ENCODE measurements around the gene SLC25A21.

The SLC25A21 gene

DNA sequence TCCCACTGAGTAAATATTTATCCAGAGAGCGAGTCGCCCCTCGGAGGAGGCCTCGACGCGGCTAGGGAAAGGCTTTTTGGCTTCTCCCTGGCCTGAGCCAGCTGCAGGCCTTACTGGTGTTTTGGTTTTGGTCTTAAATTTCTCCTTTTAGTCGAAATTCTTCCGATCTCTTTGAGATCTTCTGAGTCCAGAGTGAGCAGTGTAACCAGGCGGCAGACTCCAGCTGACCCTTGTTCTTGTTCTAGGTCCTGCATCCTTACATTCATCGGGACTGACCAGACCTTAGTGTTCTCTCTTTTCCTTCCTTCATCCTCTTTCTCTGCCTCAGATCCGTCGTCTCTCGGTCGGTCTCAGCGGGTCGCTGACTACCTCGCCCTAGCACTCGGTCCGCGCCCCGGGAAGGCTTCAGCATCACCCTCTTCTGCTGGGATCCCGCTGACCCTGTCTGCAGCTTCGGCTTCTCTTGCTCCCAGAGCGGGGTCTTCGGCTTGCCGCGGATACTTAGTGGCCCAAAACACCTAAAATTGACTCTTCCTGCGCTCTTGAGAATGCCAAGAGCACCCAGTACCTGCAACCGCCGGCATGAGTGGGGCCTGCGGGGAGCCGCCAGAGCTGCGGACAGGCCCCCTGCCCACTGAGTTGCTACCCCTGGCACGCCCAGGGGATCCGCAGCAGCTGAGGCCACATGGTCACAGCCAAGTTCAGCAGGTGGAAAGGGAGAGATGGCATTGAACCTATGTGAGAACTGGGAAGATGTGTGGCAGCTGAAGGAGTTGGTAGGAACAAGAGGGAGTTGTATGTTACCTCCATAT, 513.2 kb downstream of the SLC25A21 start:
- DNase-seq, result no peak

DNA sequence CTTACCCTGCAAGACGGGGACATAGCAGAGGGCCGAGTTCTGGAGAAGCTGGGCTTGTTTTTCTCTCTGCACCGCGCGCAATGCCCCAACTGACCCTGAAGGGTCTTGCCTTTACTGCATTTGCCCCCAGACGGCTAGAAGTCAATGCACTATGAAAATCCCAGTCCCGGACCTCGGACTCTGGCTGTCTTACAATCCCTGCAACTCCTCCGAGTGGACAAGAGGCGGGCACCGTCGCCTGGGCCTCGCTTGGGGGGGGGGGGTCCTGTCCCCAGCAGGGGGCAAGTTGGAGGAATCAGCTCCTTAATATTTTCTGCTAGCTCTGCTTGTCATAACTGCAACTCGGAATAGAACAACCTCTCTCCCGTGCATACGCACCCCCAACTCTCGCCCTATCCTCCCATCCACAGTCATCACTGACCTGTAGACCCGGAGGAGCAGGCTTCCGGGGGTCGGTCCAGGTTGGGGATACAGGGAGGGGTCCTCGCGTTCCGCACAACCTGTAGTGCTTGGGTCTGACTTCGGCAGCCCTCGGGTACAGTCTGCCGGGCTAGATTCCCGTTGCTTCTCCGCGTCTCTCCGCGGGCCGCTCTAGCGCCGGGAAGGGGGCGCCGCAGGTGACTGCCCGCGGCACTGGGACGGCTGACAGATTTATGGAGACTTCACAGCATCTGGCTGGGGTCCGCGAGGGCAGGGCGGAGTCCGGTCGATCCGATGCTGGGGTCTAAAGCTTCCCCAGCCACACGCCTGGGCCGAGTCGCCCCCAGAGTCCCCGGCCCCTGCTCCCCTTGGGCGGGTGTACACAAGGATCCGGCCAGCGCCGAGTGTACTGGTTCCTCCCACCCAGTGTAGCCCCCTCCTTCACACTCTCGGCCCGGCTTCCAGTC, 514.0 kb downstream of the SLC25A21 start:
- DNase-seq, result no peak

DNA sequence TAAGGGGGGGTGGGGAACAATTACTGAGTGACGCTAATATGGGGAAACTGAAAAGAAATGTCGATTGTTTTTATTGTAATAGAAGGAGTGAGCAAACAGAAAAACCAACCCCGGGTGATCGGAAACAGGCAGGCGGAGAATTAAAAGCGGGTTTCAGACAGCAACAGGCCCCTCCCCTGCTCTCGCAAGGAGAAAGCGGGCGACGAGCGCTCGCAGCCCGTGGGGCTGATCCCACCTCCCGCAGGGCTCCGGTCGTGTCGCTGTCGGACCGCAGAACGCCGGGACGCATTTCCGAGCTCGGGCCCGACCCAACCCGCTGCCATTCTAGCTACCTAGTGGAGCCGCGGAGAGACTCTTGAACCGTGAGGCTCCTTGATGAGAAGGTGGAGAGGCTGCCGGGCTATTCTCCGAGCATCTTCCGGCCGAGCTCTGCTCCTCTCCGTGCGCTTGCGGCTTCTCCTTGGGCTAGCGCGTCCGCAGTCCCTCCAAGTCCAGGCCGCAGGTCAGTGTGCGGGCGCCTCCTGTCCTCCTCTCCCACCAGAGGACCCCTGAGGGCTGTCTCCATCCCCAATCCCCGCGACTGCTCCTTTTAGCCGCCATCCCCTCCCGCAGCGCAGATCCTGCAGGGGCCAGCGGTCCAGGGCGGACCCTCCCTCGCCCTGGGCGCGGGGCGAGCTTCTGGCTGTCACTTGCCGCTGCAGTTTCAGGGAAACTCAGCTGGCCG, 514.8 kb downstream of the SLC25A21 start:
- DNase-seq, result no peak

DNA sequence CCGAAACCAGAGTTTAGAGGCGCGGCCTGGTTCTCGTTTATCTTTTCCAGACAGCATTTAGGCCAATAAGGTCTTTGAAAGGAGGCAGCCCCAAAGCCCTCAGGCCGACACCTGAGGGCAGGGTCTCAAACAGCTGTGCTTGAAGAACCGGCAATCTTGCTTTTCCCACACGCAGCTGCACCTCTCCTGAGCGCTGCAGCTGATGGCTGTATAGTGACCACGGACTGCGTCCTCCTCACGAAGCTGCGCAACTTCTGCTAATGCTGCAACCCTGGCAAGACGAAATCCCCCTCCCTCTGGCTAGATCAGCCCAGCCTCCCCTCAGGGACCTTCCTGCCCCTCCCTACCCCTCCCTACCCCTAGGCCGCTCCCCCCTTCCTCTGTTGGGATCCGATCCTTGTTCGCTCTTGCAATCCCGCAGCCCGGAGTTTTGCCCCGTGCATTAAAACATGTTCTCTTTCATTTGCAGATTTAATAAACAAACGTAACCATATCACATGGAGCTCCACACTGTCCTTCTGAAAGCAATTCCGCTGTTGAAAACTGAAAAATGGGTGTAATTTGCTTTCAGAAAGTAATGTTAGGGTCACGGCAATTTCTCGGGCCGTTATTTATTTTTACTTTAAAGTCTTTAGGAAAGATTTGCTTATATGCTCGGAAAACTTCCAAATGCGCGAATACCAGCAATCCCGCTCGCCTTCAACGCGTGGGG, 515.6 kb downstream of the SLC25A21 start:
- no peak for DNase-seq

DNA sequence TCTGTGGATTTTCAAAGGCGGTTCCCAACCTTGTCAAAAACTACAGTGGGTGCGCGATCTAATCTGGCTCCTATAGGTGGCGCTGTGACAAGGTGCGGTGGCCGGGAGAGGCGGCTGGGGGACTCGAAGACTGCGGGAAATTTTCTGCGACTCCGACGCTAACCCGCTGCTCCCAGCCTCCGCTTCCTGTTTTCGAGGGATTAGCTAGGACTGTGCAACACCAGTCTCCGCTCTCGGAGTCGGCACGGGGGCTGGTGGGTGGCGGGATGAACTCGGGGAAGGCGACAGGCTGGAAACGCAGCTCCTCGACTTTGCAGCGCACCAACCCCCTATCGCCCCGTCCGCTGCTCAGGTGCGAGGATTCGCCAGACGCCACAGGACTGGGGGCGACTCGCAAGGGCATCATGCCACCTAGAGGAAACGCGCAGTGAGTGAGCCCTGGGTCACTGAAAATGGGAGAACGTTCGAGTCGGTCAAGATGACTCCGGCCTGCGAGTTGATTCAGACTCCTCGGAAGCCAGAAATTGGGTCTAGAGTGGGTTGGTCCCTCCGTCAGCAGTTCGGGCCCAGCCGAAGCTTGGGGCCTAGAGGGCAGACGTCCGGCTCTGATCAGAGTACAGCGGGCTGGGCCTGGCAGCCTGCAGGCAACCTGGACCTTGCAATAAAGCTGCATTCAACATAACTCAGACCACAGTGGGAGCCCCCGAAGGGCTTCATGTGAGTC, 516.3 kb downstream of the SLC25A21 start:
- no peak for DNase-seq

DNA sequence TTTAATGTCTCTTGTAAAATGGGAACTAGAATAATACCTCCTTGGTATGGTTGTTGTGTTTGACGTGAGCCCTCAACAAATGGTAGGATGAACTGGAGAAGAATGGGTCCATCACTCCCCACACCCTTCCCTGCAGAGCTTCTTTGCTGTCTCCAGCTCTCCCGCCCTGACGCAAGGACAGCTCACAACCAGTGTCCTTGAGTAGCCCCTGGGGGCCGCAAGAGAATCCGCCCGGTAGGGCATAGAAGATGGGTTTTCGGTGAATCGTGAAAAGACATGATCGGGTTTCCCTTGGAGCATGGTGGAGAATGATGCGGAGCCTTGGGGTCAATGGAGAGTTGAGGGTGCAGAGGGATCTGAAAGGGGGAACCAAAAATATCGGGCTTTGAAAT, 516.8 kb downstream of the SLC25A21 start:
- no peak for DNase-seq

DNA sequence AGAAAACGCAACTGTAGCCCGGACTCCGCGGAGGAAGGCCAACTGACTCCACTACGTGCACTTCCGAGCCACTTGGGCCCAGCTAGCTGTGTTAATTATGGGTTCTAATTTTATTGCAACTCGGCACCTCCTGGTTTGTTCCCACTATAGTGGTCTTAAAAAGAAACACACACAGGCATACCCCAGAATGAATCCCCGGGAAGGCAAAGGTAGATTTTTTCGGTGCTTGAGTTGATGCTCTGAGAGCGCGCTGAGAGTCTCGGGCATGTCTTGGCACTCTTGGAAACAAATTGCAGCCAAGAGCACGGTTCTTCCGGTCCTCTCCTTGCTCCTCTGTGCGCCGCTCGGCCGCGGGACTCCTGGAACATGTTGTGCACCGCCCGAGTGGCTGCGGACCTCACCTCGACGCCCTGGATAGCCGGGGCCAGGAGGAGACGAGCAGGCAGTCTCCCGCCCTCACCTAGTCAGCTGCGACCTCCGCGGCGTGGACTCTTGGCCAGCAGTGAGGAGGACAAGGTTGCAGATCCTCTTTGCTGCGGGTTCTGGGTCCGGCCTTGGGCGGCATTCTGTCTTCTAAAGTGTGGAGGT, 517.5 kb downstream of the SLC25A21 start:
- DNase-seq, result no peak

DNA sequence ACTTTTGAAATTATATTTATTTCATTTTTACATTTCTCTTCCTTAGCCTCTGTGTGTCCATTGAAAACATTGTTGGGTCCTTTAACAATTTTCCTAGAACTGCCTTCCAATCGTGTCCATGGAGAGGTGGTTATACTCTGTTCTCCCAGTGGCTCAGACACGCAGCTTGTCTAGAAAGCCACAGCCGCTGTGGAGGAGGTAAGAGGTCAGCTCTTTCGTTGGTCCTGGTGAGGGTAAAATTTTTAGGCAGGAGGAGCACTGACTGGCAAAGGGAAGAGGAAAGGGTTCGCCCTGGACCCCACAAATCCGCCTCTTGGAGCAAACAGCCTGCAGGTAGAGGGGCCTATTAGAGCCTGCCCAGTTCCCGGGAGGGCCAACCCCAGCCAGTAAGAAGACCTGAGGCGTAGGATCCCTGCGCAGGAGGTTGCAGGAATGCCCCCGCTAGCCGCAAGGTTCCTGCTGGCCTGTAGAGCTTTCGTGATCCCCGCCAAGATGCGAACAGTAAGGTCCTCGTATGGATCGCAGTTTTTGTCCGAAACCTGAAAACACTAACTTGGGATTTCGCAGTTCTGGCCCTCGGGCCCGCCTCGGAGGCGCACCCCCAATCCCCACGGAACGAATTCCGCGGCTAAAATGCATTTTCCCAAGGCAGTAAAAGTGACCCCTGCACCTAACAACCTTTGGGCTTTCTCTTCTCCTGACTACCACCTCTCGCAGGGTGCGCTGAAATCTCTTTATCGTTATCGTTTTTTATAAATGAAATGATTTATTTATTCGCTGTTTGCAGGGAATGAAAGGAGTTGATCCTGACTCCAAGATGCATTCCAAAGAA, 518.2 kb downstream of the SLC25A21 start:
- DNase-seq, result no peak

DNA sequence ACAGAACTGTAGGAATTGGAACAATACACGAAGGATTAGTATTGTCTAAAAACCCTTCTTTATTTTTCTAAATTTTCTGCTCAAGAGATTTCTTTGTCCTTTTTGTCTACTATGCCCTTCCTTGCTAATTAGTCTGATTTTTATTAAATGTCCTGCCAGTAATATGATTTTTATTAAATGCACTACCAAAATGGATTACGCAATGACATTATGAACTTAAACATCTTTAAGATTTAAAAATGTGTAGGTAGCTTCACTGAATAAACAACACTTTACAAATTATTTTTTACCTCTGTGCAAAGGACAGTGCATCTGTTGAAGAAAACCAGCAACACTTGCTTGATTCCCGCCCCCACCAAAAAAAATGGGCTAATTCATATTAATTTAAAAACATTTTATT, 519.0 kb downstream of the SLC25A21 start:
- DNase-seq, result no peak

DNA sequence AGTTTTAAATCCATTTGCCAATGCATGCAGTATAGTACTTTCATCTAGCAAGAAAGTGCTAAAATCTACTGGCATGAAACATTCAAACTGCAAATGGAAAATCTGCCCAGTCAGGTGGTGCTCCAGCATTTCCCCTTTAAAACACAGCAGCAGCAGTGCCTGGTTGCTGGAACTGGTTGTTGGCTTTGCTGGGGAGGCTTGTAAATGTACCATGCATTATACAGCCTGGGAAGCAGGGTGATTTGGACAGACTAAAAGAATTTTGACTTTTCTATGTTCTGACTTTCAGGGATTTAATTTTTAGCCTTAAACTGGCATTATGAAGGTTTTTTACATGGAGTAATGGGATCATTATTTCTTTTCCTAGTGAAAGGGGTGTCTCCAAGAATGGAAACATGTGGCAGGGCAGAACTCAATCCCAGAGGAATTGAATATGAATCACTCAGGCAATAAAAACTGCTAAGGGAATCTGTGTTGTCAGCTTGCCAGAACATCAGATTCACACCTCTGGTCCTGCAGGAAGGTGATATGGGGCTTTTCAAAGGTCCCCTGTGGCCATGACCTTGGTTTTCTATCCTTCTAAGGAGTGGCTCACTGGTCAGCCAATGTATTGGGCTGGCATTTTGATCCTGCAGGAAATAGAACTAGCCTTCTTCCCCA, 519.7 kb downstream of the SLC25A21 start:
- no peak for DNase-seq

DNA sequence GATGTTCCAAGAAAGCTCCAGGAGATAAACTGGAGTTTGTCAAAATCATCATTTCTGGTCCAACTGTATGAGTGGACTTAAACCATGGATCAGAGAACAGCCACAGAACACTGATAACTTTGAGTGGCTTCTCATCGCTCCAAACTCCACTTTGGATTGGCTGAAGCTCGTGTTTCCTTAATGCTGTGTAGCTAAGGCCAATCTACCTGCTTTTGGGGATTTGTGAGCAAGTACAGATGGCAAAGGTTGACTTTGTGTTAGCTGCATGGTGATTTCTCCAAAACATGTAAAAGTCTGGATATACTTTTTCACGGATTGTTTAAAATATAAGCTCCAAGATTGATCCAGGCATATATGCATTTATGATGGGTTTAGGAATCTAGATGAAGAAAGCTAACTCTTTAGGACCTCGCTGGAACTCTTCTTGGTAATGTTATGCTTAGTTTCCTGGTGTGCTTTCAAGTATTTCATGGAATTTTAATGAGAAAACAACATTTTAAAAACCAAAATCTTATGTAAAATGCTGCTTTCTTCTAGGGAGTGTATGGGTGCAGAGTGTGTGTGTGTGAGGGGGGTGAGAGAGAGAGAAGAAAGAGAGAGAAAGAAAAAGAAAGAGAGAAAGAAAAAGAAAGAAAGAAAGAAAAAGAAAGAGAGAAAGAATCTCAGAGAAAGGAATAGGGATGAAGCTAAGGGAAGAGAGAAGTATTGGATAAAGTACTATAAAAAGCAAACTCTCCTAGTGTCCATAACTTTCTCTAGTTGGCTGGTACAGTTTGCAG, 522.3 kb downstream of the SLC25A21 start:
- no peak for DNase-seq

DNA sequence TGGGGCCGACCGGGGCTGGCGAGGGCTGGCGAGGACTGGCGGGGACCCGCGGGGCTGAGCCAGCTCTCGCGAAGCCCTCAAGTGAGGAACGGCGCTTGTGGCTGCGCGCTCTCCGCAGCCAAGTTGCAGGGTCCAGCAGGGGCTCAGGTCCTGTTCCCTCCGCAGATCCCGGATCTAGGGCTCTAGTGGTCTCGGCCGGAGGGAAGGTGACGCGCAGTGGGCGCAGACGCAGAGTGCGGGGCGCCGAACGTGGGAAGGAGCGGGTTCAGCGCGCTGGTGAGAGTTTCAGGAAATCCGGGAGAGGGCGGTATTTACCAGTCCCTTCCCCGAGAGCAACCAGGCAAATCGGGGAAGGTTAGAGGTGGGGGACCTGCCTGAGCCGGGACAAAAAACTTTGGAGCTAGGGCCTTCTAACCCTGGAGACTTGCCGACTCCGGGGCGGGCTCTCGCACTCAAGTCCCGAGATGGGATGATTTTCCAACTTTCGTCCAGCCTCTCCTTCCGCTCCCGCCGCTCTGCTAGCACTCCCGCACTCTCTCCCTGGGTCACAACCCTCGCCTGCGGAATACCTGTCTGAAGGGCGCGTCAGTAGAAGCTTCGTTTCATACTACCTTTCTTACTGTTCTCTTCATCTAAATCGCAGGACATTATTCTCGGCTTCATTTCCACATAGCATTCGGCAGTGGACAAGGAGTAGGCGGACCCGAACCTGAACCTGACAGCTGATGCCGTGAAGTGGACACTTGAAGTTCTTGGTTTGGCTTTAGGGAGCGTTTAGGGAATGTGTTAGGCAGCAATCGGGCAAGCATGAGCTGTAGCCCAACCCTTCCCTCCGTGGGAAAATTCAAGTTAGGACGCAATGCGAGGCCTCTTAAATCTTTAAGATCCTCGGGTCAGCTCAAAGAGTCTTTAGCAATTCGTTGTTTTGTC, 524.3 kb downstream of the SLC25A21 start:
- DNase-seq, result peak; percentile 63 to 80

DNA sequence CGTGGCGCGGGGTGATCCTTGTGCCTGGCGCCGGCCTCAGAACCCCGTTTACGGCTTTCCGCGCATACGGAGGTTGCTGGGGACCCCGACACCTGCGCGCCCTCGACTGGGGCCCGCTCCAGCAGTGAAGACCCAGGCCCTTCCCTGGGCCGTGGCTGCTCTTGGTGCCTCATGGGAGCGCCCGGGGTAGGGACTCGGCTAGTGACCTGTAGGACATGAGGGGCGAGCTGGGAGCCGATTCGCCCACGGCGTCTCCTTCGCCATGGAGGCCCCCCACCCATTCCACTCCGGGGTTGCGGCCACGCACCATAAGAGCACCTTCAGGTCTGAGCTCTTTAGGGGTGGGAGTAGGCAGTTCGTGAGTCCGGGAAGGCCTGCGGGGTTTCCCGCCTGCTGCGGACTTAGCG, 525.0 kb downstream of the SLC25A21 start:
- no peak for DNase-seq

DNA sequence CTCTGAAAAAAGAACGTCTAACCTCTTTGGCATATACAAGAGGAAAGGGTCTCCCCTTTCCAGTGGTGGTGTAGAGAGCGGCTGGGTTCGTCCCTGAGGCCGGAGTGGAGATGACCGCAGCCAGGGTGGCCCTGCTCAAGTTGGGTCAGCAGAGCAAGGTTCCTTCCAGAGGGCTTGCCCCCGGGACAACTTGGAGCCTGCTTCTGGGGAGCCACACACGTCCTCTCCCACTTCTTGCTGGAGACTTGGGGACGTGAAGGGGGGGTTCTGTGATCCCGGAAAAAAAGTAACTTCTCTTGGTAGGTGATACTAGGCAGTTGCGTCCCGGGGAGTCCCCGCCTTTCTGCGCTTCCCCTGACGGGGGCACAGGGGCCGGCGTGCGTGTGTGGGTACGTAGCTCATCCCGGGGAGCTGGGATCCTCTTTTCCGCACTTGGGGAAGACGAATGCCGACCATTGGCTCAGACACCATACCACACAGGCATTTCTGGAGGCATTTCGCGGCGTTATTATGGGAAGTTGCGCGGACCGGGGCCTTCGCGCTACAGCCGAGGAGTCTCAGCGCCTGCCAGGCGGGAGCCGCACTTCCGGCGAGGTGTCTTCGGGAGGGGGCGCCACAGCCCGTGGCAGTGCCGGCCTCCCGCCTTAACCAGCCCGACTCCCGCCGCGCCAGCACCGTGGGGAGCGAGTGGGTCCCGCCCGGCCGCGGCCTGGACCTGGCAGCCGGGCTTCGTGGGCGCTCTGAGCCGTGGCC, 525.6 kb downstream of the SLC25A21 start:
- DNase-seq, result no peak

DNA sequence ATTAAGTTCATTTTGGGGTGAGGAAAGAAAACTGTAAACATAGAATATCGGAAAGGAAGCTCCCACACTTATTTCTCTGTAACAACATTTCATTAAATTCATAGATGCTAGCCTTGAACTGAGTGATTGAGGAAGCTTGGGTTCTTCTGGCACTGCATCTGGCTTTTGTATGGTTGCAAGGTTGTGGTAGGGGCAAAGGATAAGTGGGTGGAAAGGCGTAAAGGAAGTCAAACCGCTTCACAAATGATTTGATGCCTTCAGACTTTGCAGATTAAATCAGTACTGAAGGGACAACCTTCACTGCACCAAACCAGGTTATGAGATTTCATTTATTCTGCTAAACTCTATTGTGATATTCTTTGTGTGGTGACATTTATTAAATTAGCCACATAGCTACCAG, 538.8 kb downstream of the SLC25A21 start:
- no peak for DNase-seq
